OCI-LY7 (cell line): Measurements from ENCODE around the gene FGF1. TPM values are rescaled to one million over a fixed set of nuclear protein-coding genes. Genes with fewer than 3 reads are reported as not detected.

Experiments used
- BruUV-seq: library from RNA; stranded (reverse); fragments of 400-500 nt; replicated peaks from 2 replicates; lab custom pipeline; 2021; lab: Mats Ljungman, UMichigan
- CTCF ChIA-PET: fragments of 300-600 bp; sonication (Branson Sonifier 250); formaldehyde crosslinking; loops from one replicate; lab custom pipeline; 2022; ENCODE audit warnings: antibody characterized with exemption; ENCODE audit not compliant: unreplicated experiment; lab: Charles Lee
- POLR2A ChIA-PET: fragments of 300-600 bp; sonication (Branson Sonifier 250); formaldehyde crosslinking; loops from one replicate; lab custom pipeline; 2022; ENCODE audit warnings: antibody characterized with exemption; lab: Charles Lee
- DNase-seq: peaks from one replicate; pipeline ENCODE4 v3.0.0-alpha.2; 2015; ENCODE audit warnings: low spot score
- H2AFZ ChIP-seq: fragments of 200-600 bp; sonication (generic), shearing (Covaris generic); 2 replicates; pipeline ENCODE4 v1.6.1; 2014; ENCODE audit warnings: mild to moderate bottlenecking, antibody characterized with exemption, low read length, moderate library complexity
- H3K27ac ChIP-seq: fragments of 200-600 bp; sonication (generic); 2 replicates; pipeline ENCODE4 v1.5.1; 2014; ENCODE audit warnings: mixed run types, low read depth, mild to moderate bottlenecking, moderate library complexity, low read length, inconsistent platforms; ENCODE audit not compliant: poor library complexity, severe bottlenecking
- H3K36me3 ChIP-seq: fragments of 200-600 bp; sonication (generic); 2 replicates; pipeline ENCODE4 v1.6.1; 2014; ENCODE audit warnings: mild to moderate bottlenecking, antibody characterized with exemption, low read length, moderate library complexity, mixed read lengths; ENCODE audit not compliant: insufficient read depth
- H3K4me1 ChIP-seq: fragments of 200-600 bp; sonication (generic); 2 replicates; pipeline ENCODE4 v1.5.1; 2014; ENCODE audit warnings: mild to moderate bottlenecking, low read length; ENCODE audit not compliant: insufficient read depth, poor library complexity, severe bottlenecking
- H3K4me2 ChIP-seq: fragments of 200-600 bp; sonication (generic); 2 replicates; pipeline ENCODE4 v1.6.1; 2014; ENCODE audit warnings: mild to moderate bottlenecking, low read length
- H3K4me3 ChIP-seq: fragments of 200-600 bp; sonication (generic); 2 replicates; pipeline ENCODE4 v1.5.1; 2014; ENCODE audit warnings: mild to moderate bottlenecking, low read depth, low read length; ENCODE audit not compliant: poor library complexity, severe bottlenecking
- H3K79me2 ChIP-seq: fragments of 200-600 bp; sonication (generic); 2 replicates; pipeline ENCODE4 v1.6.1; 2016; ENCODE audit warnings: low read depth, mild to moderate bottlenecking, low read length, moderate library complexity, mixed read lengths; ENCODE audit not compliant: insufficient read depth
- H3K9me2 ChIP-seq: fragments of 200-600 bp; sonication (generic); 2 replicates; pipeline ENCODE4 v1.6.1; 2016; ENCODE audit warnings: mild to moderate bottlenecking, low read length, mixed read lengths; ENCODE audit not compliant: insufficient read depth
- H3K9me3 ChIP-seq: fragments of 200-600 bp; sonication (generic); 2 replicates; pipeline ENCODE4 v1.6.1; 2014; ENCODE audit warnings: mild to moderate bottlenecking, mixed run types, low read length, mixed read lengths
- H4K20me1 ChIP-seq: fragments of 200-600 bp; sonication (generic); 2 replicates; pipeline ENCODE4 v1.6.1; 2014; ENCODE audit warnings: mild to moderate bottlenecking, antibody characterized with exemption, low read length, moderate library complexity, mixed read lengths; ENCODE audit not compliant: insufficient read depth
- EZH2phosphoT487 ChIP-seq: fragments of 200-600 bp; sonication (generic); IDR thresholded peaks from 2 replicates; pipeline ENCODE4 v1.6.1; 2018; ENCODE audit warnings: low read depth, borderline replicate concordance, mild to moderate bottlenecking, mixed run types, antibody characterized with exemption, low read length, moderate library complexity, mixed read lengths
- intact Hi-C: fragments of 100-400 bp; cut with micrococcal nuclease; formaldehyde crosslinking; loops from one replicate; pipeline ENCODE4 v1.10.0; 2022; ENCODE audit not compliant: unreplicated experiment
- total RNA-seq, 2 experiments: library from RNA; depleted of rRNA in 1 of 2; stranded (reverse); fragments of >200 nt in 1 of 2; shearing (Covaris generic) in 1 of 2; gene quantifications; 2 replicates each; pipeline ENCODE4 v1.2.3, GENCODE V29; 2014 to 2022
- TF ChIP-seq, protein P1 (sequence below): fragments of 200-600 bp; sonication (generic); conservative IDR thresholded peaks from 2 replicates; pipeline ENCODE4 v1.5.1; 2014; ENCODE audit warnings: mild to moderate bottlenecking, antibody characterized with exemption, low read length, moderate library complexity, mixed read lengths

Gene FGF1
- total RNA-seq, 2 experiments from 2014 or later: not detected

DNA sequence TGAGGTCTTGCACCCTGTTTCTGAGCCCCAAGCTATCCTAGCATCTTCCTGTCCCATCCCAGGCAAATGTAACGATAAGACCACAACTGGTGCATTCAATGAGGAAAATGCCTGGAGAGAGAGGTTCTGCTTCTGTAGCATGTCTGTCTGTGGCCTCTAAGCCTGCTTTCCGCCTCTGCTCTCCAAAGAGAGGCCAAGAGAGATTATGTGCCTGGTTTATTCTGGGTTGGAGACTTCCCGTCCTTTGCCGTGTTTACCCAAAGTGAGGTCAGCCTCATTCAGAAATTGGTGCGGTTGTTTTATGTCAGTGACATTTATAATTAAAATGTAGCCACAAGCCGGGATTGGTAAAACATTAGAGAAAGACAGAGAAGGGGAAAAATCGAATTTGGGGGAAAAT, 77.8 kb downstream of the FGF1 start:
- intact Hi-C loops: no loop called here
- CTCF ChIA-PET: no interaction called here

DNA sequence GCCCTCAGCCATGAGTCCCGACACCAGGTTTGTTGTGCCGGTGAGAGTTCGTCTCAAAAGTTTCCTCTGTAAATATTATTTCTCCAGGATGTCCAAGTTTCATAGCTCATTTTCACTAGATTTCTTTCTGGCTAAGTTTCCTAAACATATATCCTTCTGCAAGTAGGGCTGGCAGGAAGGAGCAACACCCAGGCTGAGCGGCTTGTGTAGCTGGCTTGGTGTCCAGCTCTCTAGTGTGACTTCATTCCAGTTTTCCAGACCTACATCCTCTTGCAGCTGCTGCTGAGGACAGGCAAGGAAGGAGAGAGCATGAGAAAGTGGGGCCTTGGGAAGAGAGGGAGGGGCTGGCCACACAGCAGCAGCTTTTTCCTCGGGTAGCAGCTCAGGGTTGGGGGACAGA, 80.3 kb downstream of the FGF1 start:
- no TSS peak for BruUV-seq
- intact Hi-C loops: no loop called here
- POLR2A ChIA-PET: interaction anchor here (0.6 to 1.4 kb wide), 4 partner anchors 10 to 1147 kb away, joined by 3 read pairs; no protein-coding TSS in a partner anchor
- no peak overlapping the region for H3K27ac ChIP-seq
- TF ChIP-seq, protein P1, sequence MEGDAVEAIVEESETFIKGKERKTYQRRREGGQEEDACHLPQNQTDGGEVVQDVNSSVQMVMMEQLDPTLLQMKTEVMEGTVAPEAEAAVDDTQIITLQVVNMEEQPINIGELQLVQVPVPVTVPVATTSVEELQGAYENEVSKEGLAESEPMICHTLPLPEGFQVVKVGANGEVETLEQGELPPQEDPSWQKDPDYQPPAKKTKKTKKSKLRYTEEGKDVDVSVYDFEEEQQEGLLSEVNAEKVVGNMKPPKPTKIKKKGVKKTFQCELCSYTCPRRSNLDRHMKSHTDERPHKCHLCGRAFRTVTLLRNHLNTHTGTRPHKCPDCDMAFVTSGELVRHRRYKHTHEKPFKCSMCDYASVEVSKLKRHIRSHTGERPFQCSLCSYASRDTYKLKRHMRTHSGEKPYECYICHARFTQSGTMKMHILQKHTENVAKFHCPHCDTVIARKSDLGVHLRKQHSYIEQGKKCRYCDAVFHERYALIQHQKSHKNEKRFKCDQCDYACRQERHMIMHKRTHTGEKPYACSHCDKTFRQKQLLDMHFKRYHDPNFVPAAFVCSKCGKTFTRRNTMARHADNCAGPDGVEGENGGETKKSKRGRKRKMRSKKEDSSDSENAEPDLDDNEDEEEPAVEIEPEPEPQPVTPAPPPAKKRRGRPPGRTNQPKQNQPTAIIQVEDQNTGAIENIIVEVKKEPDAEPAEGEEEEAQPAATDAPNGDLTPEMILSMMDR: no peak
- TF ChIP-seq EZH2phosphoT487: no peak
- H3K36me3 ChIP-seq: no peaks in the 10 kb centered on the region
- H3K4me2 ChIP-seq: no peak overlapping the region
- no peaks in the 10 kb centered on the region for H3K9me3 ChIP-seq
- H3K79me2 ChIP-seq: no peaks in the 10 kb centered on the region
- no peak overlapping the region for H3K4me3 ChIP-seq
- H4K20me1 ChIP-seq: no peaks in the 10 kb centered on the region
- no peak overlapping the region for H2AFZ ChIP-seq
- CTCF ChIA-PET: no interaction called here
- H3K9me2 ChIP-seq: no peaks in the 10 kb centered on the region
- no peaks in the 10 kb centered on the region for H3K4me1 ChIP-seq
- DNase-seq: no peak

More for the DNA sequence above, 77.8 kb downstream of the FGF1 start:
- POLR2A ChIA-PET: no interaction called here
- Histone ChIP-seq H3K4me2 (no peak overlapping the region), H3K9me3 (no peaks in the 10 kb centered on the region), H3K4me1 (no peaks in the 10 kb centered on the region), H2AFZ (no peak overlapping the region), H3K27ac (no peak overlapping the region), H3K4me3 (no peak overlapping the region), H3K36me3 (no peaks in the 10 kb centered on the region), H4K20me1 (no peaks in the 10 kb centered on the region), H3K9me2 (no peaks in the 10 kb centered on the region), H3K79me2 (no peaks in the 10 kb centered on the region)
- TF ChIP-seq, protein P1: no peak
- TF ChIP-seq EZH2phosphoT487: no peak
- BruUV-seq: no TSS peak
- no peak for DNase-seq

DNA sequence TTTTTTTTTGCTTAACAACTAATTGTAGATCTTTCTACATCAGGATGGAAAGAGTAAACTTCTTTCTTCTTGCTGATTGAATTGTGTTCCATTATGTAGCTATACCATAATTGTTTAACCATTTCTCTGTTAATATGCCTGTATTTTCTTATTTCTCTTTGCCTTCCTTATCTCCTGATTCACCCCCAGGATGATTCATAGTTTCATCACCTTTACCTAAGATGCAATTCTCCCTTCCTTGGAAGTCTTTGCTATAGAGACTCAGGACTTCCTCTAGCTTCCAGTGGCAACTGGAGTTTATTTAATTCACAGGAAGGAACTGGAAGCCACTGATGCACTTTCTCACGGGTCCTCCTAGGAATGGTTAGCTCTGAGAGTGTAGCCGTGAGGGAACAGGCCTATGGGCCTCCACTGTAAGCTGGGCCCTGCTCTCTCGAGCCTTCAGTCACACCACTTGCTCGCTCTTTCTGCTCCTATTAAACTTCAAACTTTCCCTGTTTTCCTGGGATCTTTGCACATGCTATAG, 83.1 kb downstream of the FGF1 start:
- TF ChIP-seq, protein P1: no peak
- no peak for TF ChIP-seq EZH2phosphoT487
- H3K4me2 ChIP-seq: no peak overlapping the region

More for the DNA sequence above, 83.1 kb downstream of the FGF1 start:
- H3K36me3 ChIP-seq: no peaks in the 10 kb centered on the region
- BruUV-seq: no TSS peak
- H4K20me1 ChIP-seq: no peaks in the 10 kb centered on the region
- POLR2A ChIA-PET: interaction anchor here (0.7 kb wide), 1 partner anchor 1650 kb away, joined by 3 read pairs; no protein-coding TSS in a partner anchor
- no peaks in the 10 kb centered on the region for H3K9me3 ChIP-seq
- DNase-seq: no peak
- H3K4me3 ChIP-seq: no peak overlapping the region
- intact Hi-C loops: no loop called here
- H3K9me2 ChIP-seq: no peaks in the 10 kb centered on the region
- H3K27ac ChIP-seq: no peak overlapping the region
- no peaks in the 10 kb centered on the region for H3K4me1 ChIP-seq
- H3K79me2 ChIP-seq: no peaks in the 10 kb centered on the region
- CTCF ChIA-PET: no interaction called here
- H2AFZ ChIP-seq: no peak overlapping the region
